ENCODE data around the gene DOHH. TPM values are rescaled to one million over a fixed set of nuclear protein-coding genes. Genes with fewer than 3 reads are reported as not detected.

Gene DOHH
- total RNA-seq, 1 donor from 2014 or later: 8.5 TPM

- Mint-ChIP-seq H3K27ac (ENCODE audit: unreplicated experiment) (no peak overlapping the region), H3K36me3 (ENCODE audit: unreplicated experiment) (no peaks in the 10 kb centered on the region), H3K9me3 (ENCODE audit: unreplicated experiment) (peaks cover 13% of the 10 kb centered on the region), H3K4me3 (ENCODE audit: unreplicated experiment) (no peak overlapping the region), H3K27me3 (ENCODE audit: unreplicated experiment) (peaks cover 5% of the 10 kb centered on the region), H3K4me1 (ENCODE audit: low read depth, unreplicated experiment) (peaks cover 2% of the 10 kb centered on the region)
- TF ChIP-seq CTCF (IDR thresholded peaks at IDR 0.05; ENCODE audit: partially characterized antibody, unreplicated experiment): no peak
- DNase-seq: no peak
Observed at GRCh38 chr19:3543150-3544057, 42.9 kb upstream of the DOHH start.

- DNase-seq: no peak
- H3K4me3 Mint-ChIP-seq (ENCODE audit: unreplicated experiment): no peak overlapping the region
- peaks cover 13% of the 10 kb centered on the region for H3K9me3 Mint-ChIP-seq (ENCODE audit: unreplicated experiment)
- H3K27ac Mint-ChIP-seq (ENCODE audit: unreplicated experiment): peak overlapping the region; percentile 11
- no peak for TF ChIP-seq CTCF (IDR thresholded peaks at IDR 0.05; ENCODE audit: partially characterized antibody, unreplicated experiment)
- H3K27me3 Mint-ChIP-seq (ENCODE audit: unreplicated experiment): peaks cover 10% of the 10 kb centered on the region
- H3K36me3 Mint-ChIP-seq (ENCODE audit: unreplicated experiment): no peaks in the 10 kb centered on the region
- peaks cover 10% of the 10 kb centered on the region for H3K4me1 Mint-ChIP-seq (ENCODE audit: low read depth, unreplicated experiment)
Observed at GRCh38 chr19:3539756-3540118, 39.3 kb upstream of the DOHH start.

- Mint-ChIP-seq H3K4me1 (ENCODE audit: low read depth, unreplicated experiment) (peaks cover 13% of the 10 kb centered on the region), H3K27me3 (ENCODE audit: unreplicated experiment) (peaks cover 10% of the 10 kb centered on the region), H3K36me3 (ENCODE audit: unreplicated experiment) (peaks cover 4% of the 10 kb centered on the region), H3K9me3 (ENCODE audit: unreplicated experiment) (peaks cover 16% of the 10 kb centered on the region), H3K27ac (ENCODE audit: unreplicated experiment) (peak within 1 kb of the TSS; percentile 80), H3K4me3 (ENCODE audit: unreplicated experiment) (no peak within 1 kb of the TSS)
- DNase-seq: peak; percentile 50
- TF ChIP-seq CTCF (IDR thresholded peaks at IDR 0.05; ENCODE audit: partially characterized antibody, unreplicated experiment): no peak
Observed at GRCh38 chr19:3538965-3539755, 38.7 kb upstream of the DOHH start, which contains the start of gene TEKTIP1. Gene TEKTIP1 (plus strand): TSS chr19:3539174. CDS start chr19:3539178, 4 bp downstream.

- H3K9me3 Mint-ChIP-seq (ENCODE audit: unreplicated experiment): peaks cover 16% of the 10 kb centered on the region
- peaks cover 4% of the 10 kb centered on the region for H3K36me3 Mint-ChIP-seq (ENCODE audit: unreplicated experiment)
- H3K27ac Mint-ChIP-seq (ENCODE audit: unreplicated experiment): peak overlapping the region; percentile 80
- peaks cover 13% of the 10 kb centered on the region for H3K4me1 Mint-ChIP-seq (ENCODE audit: low read depth, unreplicated experiment)
- no peak for TF ChIP-seq CTCF (IDR thresholded peaks at IDR 0.05; ENCODE audit: partially characterized antibody, unreplicated experiment)
- H3K4me3 Mint-ChIP-seq (ENCODE audit: unreplicated experiment): no peak overlapping the region
- DNase-seq: no peak
- H3K27me3 Mint-ChIP-seq (ENCODE audit: unreplicated experiment): peaks cover 10% of the 10 kb centered on the region
Observed at GRCh38 chr19:3538258-3538929, 37.9 kb upstream of the DOHH start.
